Loucy (cell line): ENCODE data around the gene NBPF3.

Experiments
- EZH2phosphoT487 ChIP-seq: fragments of 200-600 bp; IDR thresholded peaks from 2 replicates; pipeline ENCODE4 v1.6.1; 2018; ENCODE audit warnings: antibody characterized with exemption, mild to moderate bottlenecking, moderate library complexity, borderline replicate concordance
- TF ChIP-seq, protein P1 (sequence below): fragments of 200-600 bp; sonication (generic); conservative IDR thresholded peaks from 2 replicates; pipeline ENCODE4 v1.5.1; 2014; ENCODE audit warnings: mild to moderate bottlenecking, antibody characterized with exemption, low read length

DNA sequence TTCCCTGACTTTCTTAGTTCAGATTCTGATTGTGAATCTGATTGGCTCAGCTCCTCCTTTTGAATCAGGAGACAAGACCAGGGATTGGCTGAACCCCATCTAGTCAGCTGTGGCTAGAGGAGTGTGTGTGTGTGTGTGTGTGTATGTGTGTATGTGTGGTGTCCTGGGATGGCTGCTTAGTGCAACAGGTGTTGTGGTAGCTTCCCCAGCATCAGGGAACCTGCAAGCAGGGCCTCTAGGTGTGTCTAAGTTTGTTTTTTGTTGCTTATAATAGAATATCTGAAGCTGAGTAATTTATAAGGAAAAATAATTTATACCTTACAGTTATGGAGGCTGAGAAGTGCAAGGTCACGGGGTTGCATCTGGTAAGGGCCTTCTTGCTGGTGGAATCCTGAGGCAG, 56.1 kb downstream of the NBPF3 start:
- TF ChIP-seq, protein P1, sequence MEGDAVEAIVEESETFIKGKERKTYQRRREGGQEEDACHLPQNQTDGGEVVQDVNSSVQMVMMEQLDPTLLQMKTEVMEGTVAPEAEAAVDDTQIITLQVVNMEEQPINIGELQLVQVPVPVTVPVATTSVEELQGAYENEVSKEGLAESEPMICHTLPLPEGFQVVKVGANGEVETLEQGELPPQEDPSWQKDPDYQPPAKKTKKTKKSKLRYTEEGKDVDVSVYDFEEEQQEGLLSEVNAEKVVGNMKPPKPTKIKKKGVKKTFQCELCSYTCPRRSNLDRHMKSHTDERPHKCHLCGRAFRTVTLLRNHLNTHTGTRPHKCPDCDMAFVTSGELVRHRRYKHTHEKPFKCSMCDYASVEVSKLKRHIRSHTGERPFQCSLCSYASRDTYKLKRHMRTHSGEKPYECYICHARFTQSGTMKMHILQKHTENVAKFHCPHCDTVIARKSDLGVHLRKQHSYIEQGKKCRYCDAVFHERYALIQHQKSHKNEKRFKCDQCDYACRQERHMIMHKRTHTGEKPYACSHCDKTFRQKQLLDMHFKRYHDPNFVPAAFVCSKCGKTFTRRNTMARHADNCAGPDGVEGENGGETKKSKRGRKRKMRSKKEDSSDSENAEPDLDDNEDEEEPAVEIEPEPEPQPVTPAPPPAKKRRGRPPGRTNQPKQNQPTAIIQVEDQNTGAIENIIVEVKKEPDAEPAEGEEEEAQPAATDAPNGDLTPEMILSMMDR = no peak
- TF ChIP-seq EZH2phosphoT487 = no peak
